Stomach (tissue), 4 donors: ENCODE data around the gene VWA7.

Experiments used
- CTCF ChIP-seq, 7 experiments: fragments of 450-650 bp in 4 of 7; fragments of 200-600 bp in 3 of 7; sonication (generic) in 3 of 7; IDR thresholded peaks; one replicate each; pipeline ENCODE4 v1.5.1; 2016 to 2019; ENCODE audit warnings: antibody characterized with exemption in 7 of 7, control low read depth in 2 of 7, mild to moderate bottlenecking in 1 of 7
- POLR2A ChIP-seq, 4 donors: fragments of 450-650 bp; IDR thresholded peaks; one replicate each; pipeline ENCODE4 v1.6.1; 2016; ENCODE audit warnings: antibody characterized with exemption in 4 of 4, control low read depth in 2 of 4, mild to moderate bottlenecking in 1 of 4, moderate library complexity in 1 of 4
- POLR2AphosphoS5 ChIP-seq, 3 donors: sonication (generic); formaldehyde crosslinking; IDR thresholded peaks; one replicate each; pipeline ENCODE4 v1.6.1; 2016; ENCODE audit warnings: antibody characterized with exemption in 3 of 3

GRCh38 chr6:31814677-31815024 lies 37.5 kb upstream of the VWA7 start:
- no peak for TF ChIP-seq CTCF (IDR thresholded peaks at IDR 0.05)
- TF ChIP-seq POLR2A (IDR thresholded peaks at IDR 0.05) = peak in 1 of 4 donors; percentile 10
- TF ChIP-seq POLR2AphosphoS5 (IDR thresholded peaks at IDR 0.05) = peak; percentile 95 to 98 (median 97)
